NCI-H774 (cell line): Measurements from ENCODE around the gene HEXA.

Experiments
- DNase-seq: peaks from one replicate; lab custom pipeline; 2025; lab: John Stamatoyannopoulos, UW

HEXA gene

DNA sequence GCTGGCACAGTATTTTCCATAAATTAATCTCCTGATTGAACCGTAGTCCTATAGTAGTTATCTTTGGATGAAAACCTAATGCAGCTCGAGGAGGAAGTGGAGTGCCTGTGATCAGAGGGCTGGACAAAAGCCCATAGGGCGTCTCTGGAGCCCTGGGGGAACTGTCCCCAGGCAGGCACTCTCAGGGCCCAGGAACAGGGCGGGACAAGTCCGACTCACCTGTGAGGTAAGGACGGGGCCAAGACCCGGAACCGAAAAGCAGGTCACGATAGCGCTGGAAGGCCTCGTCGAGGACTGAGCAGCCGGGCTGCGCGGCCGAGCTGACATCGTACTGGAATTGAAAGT lies 341 bp downstream of the HEXA start:
- peak; percentile 41 for DNase-seq

GRCh38 chr15:72372361-72372760 lies 3.5 kb downstream of the HEXA start:
- no peak for DNase-seq

DNA sequence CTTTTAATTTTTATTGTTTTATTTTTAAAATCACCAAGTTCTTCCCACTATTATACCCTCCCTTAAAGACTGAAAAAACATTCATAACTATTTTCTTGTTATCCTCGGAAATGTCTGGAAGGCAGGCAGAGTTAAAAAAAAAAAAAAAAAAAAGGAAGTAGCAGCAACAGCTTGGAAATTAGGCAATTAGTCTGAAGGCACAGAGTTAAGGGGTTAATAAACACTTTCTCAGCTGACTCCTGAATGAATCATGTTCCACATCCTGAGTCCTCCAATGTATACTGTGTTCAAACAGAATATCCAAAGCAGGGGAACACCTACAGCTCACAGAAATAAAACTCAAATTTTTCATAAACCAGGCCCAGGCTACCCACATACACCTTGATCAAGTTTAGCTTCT lies 5.8 kb downstream of the HEXA start:
- DNase-seq, result no peak

GRCh38 chr15:72368899-72369298 lies 6.9 kb downstream of the HEXA start:
- DNase-seq, result no peak

DNA sequence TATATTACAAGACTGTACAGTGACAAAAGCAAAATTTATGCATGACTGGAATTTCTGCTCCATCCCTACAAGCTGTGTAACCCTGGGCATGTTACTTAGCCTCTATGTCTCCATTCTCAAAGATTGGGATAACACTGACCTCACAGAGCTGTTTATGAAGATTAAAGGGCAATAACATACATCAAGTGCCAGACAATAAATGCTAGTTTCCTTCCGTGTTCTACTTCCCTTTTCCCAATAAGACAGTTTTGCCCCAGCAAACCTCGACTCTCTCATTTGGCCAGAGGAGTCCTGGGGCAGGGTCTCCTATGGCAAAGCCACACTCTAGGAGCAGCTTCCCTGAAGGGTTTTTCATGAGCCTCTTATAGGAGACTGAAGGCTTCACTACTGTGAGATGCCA lies 7.5 kb downstream of the HEXA start:
- no peak for DNase-seq

GRCh38 chr15:72365844-72366243 lies 10.0 kb downstream of the HEXA start:
- no peak for DNase-seq

- DNase-seq, result no peak
Observed at GRCh38 chr15:72361176-72361575, 14.6 kb downstream of the HEXA start.

- DNase-seq, result no peak
Observed at GRCh38 chr15:72358650-72359171, 17.1 kb downstream of the HEXA start.

DNA sequence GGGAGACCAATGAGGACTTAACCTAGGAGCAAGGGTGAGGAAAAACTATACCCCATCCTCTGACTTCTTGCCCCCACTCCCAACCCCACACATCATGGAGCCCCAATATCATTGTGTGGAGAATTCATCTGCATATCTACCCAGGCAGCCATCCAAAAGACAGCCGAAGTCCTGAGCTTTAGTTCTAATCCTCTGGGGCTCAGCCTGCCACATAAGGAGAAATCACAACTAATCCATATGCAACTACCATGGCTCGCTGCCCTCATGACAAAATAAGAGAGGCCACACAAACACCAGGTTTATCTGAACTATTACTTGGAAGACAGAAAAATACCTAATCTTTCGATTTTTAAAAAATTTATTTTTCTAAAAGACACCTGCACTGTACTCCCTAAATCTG lies 17.7 kb downstream of the HEXA start:
- DNase-seq, result no peak

DNA sequence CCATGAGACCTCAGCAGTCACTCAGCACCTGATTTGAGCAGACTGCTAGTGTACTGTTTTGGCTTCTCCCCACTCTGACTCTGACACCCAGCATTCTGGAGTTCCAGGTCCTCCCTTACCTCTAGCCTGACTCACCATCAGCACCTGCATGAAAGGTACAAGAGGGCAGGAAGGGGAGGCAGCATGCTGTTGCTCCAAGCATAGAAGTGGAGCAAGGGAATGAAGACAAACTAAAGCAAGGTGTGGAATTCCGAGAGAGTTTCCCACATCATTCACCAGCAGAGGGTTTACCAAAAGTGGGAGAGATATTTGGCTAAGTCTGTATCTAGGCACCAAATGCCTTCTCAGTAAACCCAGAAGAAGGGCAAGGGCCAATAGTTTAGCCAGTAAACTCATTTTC lies 21.3 kb downstream of the HEXA start:
- no peak for DNase-seq

- no peak for DNase-seq
Observed at GRCh38 chr15:72353266-72353665, 22.5 kb downstream of the HEXA start.

- no peak for DNase-seq
Observed at GRCh38 chr15:72345806-72346205, 30.0 kb downstream of the HEXA start.

DNA sequence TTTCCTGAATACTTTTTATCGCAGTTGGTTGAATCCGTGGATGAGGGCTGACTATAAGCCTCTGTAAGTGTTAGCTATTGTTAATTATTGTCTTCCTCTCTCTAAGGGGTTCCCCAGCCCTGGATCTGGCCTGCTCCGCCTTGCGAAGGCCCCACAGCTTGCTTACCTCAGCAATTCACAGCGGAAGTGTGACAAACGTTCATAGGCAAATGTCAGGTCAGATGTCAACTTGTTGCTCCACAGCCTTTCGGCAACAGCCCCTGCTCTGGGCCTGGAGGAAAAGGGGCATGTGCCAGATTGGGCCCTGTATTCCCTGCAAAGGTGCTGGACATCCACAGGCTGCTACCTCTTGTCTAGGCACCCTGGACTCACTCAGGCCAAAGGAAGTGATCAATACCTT lies 30.5 kb downstream of the HEXA start:
- no peak for DNase-seq

DNA sequence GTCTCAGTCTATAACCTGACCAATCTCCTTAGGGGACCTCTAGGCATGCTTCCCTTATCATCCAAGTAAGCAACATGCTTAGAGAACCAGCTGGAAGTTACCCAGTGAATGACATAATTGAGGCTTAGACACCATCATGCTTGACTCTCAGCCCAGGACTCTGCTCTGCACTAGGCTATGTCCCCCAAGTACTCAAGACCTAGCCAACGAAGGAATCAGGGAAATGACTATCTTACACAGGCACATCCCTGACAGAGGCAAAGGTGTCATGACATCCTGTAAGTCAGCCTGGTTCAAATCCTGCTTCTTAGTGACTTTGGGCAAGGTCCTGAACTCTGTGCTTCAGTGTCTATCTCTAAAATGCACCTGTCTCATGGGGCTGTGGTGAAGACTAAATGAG lies 31.2 kb downstream of the HEXA start:
- DNase-seq, result no peak

DNA sequence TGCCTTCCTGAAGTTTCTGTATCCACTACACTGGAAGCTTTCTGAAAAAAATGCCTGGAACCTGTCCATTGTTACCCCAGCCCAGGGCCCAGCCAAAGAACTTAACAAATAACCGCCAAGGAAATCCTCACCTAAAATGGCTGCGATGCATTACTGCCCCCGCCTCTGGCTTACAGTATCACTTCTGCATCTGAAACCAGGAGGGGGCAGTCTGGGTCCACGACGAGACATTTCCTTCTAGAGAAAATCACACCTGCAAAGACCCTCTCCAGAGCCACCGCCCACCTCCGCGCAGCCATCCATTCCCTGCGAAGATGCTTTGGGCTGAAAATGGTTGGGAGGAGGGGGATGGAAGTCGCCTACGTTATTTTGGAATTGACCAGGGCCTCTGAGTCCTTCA lies 33.4 kb downstream of the HEXA start:
- no peak for DNase-seq

- no peak for DNase-seq
Observed at GRCh38 chr15:72341361-72341760, 34.5 kb downstream of the HEXA start.

- no peak for DNase-seq
Observed at GRCh38 chr15:72340366-72340765, 35.4 kb downstream of the HEXA start.

GRCh38 chr15:72339777-72340177 lies 36.0 kb downstream of the HEXA start:
- peak; percentile 13 for DNase-seq

GRCh38 chr15:72338617-72339321 lies 37.0 kb downstream of the HEXA start:
- DNase-seq, result no peak

DNA sequence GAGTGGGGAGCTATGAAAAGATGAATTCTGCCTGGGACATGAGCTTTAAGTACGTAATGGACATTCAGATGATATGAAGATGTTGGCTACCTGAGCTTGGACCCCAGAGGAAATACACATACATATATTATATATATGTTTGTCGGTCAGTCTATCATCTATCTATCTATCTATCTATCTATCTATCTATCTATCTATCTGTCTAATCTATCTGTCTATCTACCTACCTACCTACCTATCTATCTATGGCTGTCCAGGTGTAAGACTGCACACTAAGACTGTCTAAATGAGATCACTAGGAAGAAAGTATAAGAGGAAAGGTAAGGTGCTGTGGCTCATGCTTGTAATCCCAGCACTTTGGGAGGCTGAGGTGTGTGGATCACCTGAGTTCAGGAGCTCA lies 37.7 kb downstream of the HEXA start:
- no peak for DNase-seq

GRCh38 chr15:72334842-72335241 lies 41.0 kb downstream of the HEXA start:
- no peak for DNase-seq

DNA sequence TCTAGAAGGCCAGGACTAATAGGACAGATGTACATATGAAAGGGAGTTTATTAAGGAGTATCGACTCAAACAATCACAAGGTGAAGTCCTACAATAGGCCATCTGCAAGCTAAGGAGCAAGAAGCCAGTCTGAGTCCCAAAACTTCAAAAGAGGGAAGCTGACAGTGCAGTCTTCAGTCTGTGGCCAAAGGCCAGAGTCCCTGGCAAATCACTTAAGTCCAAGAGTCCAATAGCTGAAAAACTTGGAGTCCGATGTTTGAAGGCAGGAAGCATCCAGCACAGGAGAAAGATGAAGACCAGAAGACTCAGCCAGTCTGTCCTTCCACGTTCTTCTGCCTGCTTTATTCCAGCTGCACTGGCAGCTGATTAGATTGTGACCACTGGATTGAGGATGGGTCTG lies 44.8 kb downstream of the HEXA start:
- no peak for DNase-seq

DNA sequence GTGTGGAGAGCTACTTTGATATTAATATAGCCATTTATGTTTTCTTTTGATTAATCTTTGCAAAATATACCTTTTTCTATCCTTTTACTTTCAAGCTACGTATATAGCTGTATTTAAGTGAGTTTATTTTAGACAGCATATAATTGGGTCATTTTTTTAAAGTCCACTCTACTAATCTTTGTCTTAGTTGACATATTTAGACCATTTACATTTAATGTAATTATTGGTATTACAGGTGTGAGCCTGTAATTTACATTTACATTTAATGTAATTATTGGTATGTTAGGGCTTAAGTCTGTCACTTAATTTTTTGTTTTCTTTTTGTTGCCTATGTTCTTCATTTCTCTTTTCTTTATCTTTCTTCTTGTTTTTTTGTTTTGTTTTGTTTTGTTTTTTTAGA lies 52.1 kb downstream of the HEXA start:
- DNase-seq, result no peak

DNA sequence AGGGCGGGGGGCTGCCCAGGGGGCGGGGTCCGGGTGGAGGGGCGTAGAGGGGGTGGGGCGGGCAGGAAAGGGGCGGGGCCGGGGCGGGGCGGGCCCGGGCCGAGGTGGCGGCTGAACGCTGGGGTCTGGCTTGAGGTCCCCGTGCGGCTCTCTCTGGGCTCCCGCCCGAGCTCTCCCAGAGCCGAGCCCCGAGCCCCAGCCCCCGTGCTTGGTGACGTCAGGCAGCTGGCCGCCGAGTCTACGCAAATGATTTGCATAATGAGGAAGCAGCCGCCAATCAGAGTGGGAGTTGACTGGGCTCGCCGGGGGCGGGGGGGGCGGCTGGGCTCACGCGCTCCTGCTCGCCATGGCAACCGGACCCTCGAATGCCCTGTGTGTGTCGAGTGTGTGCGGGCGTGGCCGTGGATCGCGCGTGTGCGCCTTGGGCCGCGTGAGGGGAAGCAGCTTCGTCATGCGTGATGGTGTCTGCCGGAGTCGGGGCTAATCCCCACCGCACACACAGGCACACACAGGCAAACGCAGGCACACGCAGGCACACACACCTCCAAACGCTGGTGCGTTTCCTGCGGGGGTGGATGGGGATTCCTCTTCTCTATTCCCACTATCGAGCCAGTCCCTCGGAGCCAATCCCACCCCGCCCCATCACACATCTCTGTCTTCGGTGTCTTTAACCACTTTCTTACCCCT lies 55.7 kb downstream of the HEXA start, which contains the start of gene CELF6:
Gene CELF6, minus strand, starts transcription at position 173 of the 687 bp plus-strand sequence. CDS start 283 bp downstream, outside the sequence.
- DNase-seq, result peak; percentile 91
